ENCODE results near the gene TMEM184B.

DNA sequence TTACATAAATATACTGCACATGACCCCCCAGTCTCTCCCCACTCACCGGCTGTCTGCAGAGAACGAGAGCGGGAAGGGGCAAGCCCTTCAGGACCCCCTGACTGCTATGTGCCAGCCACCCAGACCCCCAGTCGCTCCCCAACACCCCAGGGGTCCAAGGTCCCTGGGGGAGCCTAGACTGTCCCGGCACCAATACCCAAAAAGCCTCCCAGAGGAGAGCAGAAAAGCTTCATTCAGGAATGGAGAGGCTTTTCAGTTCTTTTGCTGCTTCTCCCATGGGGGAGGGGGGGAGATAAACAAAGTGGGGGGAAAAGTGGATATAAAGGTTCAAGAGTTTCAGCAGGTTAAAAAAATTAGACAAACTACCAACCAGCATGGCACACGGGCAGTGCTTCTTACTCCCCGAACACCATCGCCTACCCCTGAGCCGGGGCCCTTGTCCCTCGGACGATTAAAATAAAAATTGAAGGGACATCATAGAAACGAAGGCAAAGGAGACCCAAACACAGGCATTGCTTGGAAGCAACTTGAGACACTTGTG lies 43.1 kb upstream of the TMEM184B start:
- TF ChIP-seq, protein P1, sequence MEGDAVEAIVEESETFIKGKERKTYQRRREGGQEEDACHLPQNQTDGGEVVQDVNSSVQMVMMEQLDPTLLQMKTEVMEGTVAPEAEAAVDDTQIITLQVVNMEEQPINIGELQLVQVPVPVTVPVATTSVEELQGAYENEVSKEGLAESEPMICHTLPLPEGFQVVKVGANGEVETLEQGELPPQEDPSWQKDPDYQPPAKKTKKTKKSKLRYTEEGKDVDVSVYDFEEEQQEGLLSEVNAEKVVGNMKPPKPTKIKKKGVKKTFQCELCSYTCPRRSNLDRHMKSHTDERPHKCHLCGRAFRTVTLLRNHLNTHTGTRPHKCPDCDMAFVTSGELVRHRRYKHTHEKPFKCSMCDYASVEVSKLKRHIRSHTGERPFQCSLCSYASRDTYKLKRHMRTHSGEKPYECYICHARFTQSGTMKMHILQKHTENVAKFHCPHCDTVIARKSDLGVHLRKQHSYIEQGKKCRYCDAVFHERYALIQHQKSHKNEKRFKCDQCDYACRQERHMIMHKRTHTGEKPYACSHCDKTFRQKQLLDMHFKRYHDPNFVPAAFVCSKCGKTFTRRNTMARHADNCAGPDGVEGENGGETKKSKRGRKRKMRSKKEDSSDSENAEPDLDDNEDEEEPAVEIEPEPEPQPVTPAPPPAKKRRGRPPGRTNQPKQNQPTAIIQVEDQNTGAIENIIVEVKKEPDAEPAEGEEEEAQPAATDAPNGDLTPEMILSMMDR (IDR thresholded peaks at IDR 0.05): no peak
- no peak for TF ChIP-seq POLR2A (IDR thresholded peaks at IDR 0.05)

Data from ovary (tissue), 3 donors.